Nephron (organoid): ENCODE results near the gene BTBD9.
A peak's percentile ranks its signal among the peaks of the same experiment; 100 is the strongest.

Experiments
- H3K27ac Mint-ChIP-seq, 3 experiments: 2 replicates each; pipeline ENCODE4 v1.8.0; 2020; ENCODE audit warnings: mixed read lengths in 3 of 3, mild to moderate bottlenecking in 2 of 3, moderate library complexity in 1 of 3
- H3K27me3 Mint-ChIP-seq: 2 replicates; pipeline ENCODE4 v1.8.0; 2021; ENCODE audit warnings: low read depth, mild to moderate bottlenecking, moderate library complexity, mixed read lengths
- H3K36me3 Mint-ChIP-seq: 2 replicates; pipeline ENCODE4 v1.8.0; 2020; ENCODE audit warnings: low read depth, mixed read lengths
- H3K4me1 Mint-ChIP-seq: 2 replicates; pipeline ENCODE4 v1.8.0; 2020; ENCODE audit warnings: mixed read lengths
- H3K4me3 Mint-ChIP-seq, 3 experiments: 2 replicates each; pipeline ENCODE4 v1.8.0; 2020; ENCODE audit warnings: mild to moderate bottlenecking in 3 of 3, mixed read lengths in 3 of 3, moderate library complexity in 2 of 3
- H3K9me3 Mint-ChIP-seq: 2 replicates; pipeline ENCODE4 v1.8.0; 2020; ENCODE audit warnings: mixed read lengths
- TF ChIP-seq, protein P1 (sequence below), 3 experiments: fragments of 200-600 bp; sonication (generic); IDR thresholded peaks; one replicate each; pipeline ENCODE4 v1.5.0; 2021; ENCODE audit warnings: antibody characterized with exemption in 3 of 3; ENCODE audit not compliant: unreplicated experiment in 3 of 3

Gene BTBD9

DNA sequence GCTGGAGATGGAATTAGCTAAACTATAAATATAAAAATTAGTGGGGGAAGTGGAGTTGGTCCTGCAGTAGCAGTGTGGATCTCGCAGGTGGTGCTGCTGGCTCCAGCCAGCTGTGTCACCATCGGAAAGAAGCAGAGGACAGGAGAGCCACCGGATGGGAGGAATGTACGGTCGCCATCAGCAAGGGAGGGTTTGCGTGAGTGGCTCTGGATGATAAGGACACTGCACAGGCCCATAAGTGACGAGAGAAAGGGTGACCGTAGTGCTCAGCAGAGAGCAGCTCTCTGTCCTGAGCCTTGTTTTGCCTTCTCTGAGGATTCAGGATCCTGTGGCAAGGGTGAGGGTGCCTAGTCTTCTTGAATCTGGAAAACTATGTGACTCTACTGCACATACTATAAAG, 441.5 kb downstream of the BTBD9 start:
- H3K4me1 Mint-ChIP-seq = peaks cover 10% of the 10 kb centered on the region
- no peak overlapping the region for H3K4me3 Mint-ChIP-seq
- TF ChIP-seq, protein P1, sequence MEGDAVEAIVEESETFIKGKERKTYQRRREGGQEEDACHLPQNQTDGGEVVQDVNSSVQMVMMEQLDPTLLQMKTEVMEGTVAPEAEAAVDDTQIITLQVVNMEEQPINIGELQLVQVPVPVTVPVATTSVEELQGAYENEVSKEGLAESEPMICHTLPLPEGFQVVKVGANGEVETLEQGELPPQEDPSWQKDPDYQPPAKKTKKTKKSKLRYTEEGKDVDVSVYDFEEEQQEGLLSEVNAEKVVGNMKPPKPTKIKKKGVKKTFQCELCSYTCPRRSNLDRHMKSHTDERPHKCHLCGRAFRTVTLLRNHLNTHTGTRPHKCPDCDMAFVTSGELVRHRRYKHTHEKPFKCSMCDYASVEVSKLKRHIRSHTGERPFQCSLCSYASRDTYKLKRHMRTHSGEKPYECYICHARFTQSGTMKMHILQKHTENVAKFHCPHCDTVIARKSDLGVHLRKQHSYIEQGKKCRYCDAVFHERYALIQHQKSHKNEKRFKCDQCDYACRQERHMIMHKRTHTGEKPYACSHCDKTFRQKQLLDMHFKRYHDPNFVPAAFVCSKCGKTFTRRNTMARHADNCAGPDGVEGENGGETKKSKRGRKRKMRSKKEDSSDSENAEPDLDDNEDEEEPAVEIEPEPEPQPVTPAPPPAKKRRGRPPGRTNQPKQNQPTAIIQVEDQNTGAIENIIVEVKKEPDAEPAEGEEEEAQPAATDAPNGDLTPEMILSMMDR (IDR thresholded peaks at IDR 0.05; ENCODE audit: unreplicated experiment in 3 of 3) = no peak
- peaks cover 14% of the 10 kb centered on the region for H3K9me3 Mint-ChIP-seq
- H3K36me3 Mint-ChIP-seq = no peaks in the 10 kb centered on the region
- H3K27ac Mint-ChIP-seq = no peak overlapping the region
- H3K27me3 Mint-ChIP-seq = no peaks in the 10 kb centered on the region

DNA sequence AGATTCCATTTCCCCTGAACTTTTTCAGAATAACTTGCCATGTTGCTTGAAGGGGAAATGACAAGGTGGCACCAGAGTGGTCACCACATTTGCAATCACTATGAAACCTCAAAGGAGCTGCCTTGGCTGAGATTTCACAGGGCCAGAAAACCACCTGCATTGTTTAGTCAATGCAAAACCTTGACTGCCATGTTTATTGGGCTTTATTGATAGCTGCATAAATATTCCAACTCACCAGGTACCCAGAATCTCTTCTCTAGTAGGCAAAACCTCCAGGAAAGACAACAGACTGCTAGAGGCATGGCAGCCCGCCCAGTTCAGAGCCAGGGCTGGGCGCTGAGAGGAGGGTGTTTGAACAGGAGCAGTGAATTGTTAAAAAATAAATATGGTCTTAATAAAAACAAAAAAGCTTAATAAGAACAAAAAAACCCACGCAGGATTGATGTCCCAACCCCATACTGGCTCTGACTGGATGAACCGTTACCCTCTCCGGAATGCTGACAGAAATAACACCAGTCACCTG, 444.6 kb downstream of the BTBD9 start:
- Mint-ChIP-seq H3K36me3 (no peaks in the 10 kb centered on the region), H3K9me3 (peaks cover 1% of the 10 kb centered on the region), H3K4me1 (peaks cover 18% of the 10 kb centered on the region), H3K27ac (no peak overlapping the region), H3K4me3 (no peak overlapping the region), H3K27me3 (no peaks in the 10 kb centered on the region)
- TF ChIP-seq, protein P1 (IDR thresholded peaks at IDR 0.05; ENCODE audit: unreplicated experiment in 3 of 3) = no peak

DNA sequence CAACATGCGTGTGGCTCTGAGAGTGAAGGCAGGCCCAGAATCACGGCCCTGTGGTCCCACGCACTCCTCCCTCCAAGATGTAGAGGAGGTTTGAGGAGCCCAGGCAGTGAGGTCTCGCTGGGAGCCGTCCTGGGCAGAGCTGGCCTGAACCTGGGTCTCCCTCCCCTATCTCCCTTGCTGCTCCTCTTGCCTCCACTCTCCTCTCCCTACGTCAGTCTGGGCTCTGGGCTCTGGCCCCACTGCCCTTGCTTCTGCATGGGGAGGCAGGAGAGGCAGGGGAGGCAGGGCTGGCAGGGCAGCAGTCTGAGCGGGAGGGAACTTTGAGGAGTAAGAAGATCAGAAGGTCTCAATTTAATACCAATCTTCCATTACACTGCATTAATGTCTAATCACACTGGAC, 445.1 kb downstream of the BTBD9 start:
- no peak overlapping the region for H3K27ac Mint-ChIP-seq
- no peaks in the 10 kb centered on the region for H3K36me3 Mint-ChIP-seq
- H3K27me3 Mint-ChIP-seq = no peaks in the 10 kb centered on the region
- TF ChIP-seq, protein P1 (IDR thresholded peaks at IDR 0.05; ENCODE audit: unreplicated experiment in 3 of 3) = no peak
- H3K4me3 Mint-ChIP-seq = no peak overlapping the region
- no peaks in the 10 kb centered on the region for H3K9me3 Mint-ChIP-seq
- peaks cover 18% of the 10 kb centered on the region for H3K4me1 Mint-ChIP-seq

DNA sequence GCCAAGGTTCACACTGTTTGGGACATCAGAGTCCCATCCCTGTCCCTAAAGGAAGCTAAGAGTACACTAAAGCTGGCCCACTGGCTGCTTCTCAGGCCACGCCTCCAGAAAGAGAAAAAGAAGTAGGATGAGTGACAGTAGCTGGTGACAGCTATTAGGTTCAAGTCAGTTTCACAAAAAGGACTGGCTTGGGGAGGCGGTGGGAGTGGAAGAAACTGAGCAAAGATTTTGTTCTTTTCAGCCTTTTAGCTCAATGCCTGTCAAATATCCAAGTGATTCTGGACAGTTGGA, 445.5 kb downstream of the BTBD9 start:
- H3K4me1 Mint-ChIP-seq = peaks cover 18% of the 10 kb centered on the region
- H3K9me3 Mint-ChIP-seq = no peaks in the 10 kb centered on the region
- TF ChIP-seq, protein P1 (IDR thresholded peaks at IDR 0.05; ENCODE audit: unreplicated experiment in 3 of 3) = no peak
- H3K27ac Mint-ChIP-seq = peak overlapping the region in 2 of 3 experiments; percentile 51 to 91
- H3K27me3 Mint-ChIP-seq = no peaks in the 10 kb centered on the region
- no peaks in the 10 kb centered on the region for H3K36me3 Mint-ChIP-seq
- H3K4me3 Mint-ChIP-seq = no peak overlapping the region

DNA sequence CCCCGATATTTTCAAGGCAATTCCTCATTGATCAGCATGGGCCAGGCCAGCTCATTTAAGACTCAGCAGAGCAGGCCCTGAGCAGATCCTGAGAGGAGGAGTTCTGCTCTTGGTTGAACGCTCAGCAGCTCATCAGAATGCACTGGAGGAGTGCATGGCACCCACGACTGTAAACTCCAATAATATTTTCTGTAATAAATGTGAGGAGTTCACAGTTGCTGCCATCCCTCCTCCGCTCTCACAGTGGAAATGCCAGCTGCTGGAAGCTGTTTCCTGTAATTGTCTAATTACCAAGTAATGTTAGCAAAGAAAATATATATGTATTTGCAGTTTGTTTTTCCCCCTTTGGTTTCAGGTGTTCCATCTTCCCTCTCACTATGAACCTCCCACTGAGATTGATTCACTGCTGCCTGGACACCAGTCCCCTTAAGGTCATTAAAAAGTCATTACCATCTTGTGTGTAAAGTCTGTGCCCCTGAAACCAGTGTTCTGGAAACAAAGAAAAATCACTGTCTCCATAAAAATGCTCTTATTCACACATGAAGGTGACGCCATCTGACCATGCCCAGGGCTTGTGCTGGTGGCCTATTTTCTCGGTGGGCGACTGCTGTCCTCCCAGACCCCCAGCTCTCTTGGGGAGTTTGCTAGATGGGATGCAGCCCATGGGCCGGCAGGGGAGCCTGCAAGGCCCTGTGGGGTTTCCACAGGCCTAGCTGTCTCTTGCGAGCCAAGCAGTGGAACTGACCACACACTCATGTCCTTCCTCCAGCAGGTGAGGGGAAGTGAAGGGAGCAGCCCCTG, 446.0 kb downstream of the BTBD9 start:
- Mint-ChIP-seq H3K27ac (peak overlapping the region; percentile 16 to 91 (median 51)), H3K4me1 (peaks cover 18% of the 10 kb centered on the region), H3K27me3 (no peaks in the 10 kb centered on the region), H3K4me3 (no peak overlapping the region), H3K9me3 (no peaks in the 10 kb centered on the region), H3K36me3 (no peaks in the 10 kb centered on the region)
- TF ChIP-seq, protein P1 (IDR thresholded peaks at IDR 0.05; ENCODE audit: unreplicated experiment in 3 of 3) = no peak

DNA sequence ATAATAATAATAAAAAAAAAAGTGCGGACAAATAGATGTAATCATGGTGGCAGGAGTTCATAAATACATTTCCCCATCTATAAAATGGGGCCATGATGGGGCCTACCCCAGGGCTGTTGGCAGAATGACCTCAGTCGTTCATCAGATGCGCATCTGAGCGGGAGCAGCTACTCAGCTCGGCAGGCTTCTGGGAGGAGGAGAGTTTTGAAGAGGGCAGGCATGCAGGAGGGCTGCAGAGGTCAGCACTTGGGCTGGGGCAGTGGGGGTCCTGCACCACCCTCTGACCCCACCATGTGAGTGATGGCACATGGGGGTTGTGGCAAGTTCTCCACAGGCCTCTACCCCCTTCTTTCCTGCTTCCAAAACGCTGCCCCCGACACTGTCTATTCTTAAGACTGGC, 446.7 kb downstream of the BTBD9 start:
- Mint-ChIP-seq H3K27ac (peak overlapping the region; percentile 16 to 91 (median 51)), H3K9me3 (no peaks in the 10 kb centered on the region), H3K36me3 (no peaks in the 10 kb centered on the region), H3K27me3 (no peaks in the 10 kb centered on the region), H3K4me3 (no peak overlapping the region), H3K4me1 (peaks cover 23% of the 10 kb centered on the region)
- TF ChIP-seq, protein P1 (IDR thresholded peaks at IDR 0.05; ENCODE audit: unreplicated experiment in 3 of 3) = no peak
